DMS79 (cell line): ENCODE results near the gene PCDHGB5.
"Not testable (repeated sequence)": the region's sequence is repeated elsewhere in the genome, so short reads cannot be mapped to it uniquely, and the experiment has no call there.

ENCODE experiments used
- DNase-seq: peaks from one replicate; lab custom pipeline; 2025; lab: John Stamatoyannopoulos, UW

The PCDHGB5 gene

DNA sequence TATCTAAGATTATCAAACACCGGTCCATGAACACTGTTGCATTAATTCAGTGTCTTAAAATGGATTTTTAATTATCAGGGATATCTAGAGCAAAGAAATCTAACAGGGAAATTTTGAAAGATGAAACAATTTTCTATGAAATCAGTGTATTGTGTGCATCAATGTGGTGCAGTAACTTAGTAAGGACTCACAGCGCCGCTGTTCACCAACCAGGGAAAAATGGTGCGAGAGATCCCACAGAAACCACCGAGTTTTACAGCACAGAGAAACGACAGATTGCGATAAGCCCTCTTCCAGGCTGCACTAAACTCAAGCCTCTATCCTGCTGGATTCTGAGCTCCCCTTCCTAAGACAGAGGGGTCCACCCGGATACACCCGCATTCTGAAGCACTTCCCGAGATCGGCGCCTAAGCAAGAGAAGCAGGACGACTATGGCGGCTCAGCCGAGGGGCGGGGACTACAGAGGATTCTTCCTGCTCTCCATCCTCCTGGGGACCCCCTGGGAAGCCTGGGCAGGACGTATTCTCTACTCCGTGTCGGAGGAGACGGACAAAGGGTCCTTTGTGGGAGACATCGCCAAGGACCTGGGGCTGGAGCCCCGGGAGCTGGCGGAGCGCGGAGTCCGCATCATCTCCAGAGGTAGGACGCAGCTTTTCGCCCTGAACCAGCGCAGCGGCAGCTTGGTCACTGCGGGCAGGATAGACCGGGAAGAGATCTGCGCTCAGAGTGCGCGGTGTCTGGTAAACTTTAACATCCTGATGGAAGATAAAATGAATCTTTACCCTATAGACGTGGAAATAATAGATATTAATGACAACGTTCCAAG, 15.1 kb upstream of the PCDHGB5 start, which contains the start of gene PCDHGA7:
Gene PCDHGA7 (plus strand): TSS at position 274 of the 826 bp plus-strand sequence. CDS start 158 bp downstream, at position 432.
- DNase-seq: no peak

GRCh38 chr5:141383345-141383744, 14.4 kb upstream of the PCDHGB5 start:
- no peak for DNase-seq

- no peak for DNase-seq
Measured at GRCh38 chr5:141384471-141385267, 13.1 kb upstream of the PCDHGB5 start.

- DNase-seq: not testable (repeated sequence)
Measured at GRCh38 chr5:141387557-141388311, 10.0 kb upstream of the PCDHGB5 start, which contains the start of gene PCDHGB4. TSS of gene PCDHGB4 (plus strand) at chr5:141387698. CDS start at chr5:141387885, 187 bp downstream.

GRCh38 chr5:141388661-141389060, 9.1 kb upstream of the PCDHGB5 start:
- DNase-seq: no peak

- DNase-seq: no peak
Measured at GRCh38 chr5:141389153-141390042, 8.3 kb upstream of the PCDHGB5 start.

DNA sequence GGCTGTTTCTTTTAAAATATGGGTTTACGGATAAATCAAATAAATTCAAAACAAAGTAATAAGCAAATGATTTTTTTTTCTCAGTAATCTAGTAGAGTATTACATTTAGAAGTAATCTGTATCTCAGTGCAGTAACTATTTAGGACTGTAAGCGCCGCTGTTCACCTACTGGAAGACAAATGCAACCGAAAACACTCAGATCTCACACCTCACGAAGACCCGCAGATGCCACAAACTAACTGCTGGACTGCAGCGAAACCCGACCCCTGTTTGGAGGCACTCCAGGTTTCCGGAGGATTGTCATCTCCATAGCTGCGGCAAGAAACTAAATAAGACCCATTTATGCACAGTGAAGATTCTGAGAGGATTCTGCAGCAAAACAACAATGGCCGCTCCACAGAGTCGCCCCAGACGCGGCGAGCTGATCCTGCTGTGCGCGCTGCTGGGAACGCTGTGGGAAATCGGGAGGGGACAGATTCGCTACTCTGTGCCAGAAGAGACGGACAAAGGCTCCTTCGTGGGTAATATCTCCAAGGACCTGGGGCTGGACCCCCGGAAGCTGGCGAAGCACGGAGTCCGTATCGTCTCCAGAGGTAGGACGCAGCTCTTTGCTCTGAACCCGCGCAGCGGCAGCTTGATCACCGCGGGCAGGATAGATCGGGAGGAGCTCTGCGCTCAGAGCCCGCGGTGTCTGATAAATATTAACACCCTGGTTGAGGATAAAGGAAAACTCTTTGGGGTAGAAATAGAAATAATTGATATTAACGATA, 5.1 kb upstream of the PCDHGB5 start, which contains the start of gene PCDHGA8:
Gene PCDHGA8 (plus strand): TSS at position 205 of the 770 bp plus-strand sequence. CDS start 181 bp downstream, at position 386.
- DNase-seq: no peak

DNA sequence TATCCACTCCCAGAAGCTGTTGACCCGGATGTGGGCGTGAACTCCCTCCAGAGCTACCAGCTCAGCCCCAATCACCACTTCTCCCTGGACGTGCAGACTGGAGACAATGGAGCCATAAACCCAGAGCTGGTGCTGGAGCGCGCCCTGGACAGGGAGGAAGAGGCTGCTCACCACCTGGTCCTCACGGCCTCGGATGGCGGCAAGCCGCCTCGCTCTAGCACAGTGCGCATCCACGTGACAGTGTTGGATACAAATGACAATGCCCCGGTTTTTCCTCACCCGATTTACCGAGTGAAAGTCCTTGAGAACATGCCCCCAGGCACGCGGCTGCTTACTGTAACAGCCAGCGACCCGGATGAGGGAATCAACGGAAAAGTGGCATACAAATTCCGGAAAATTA, 4.5 kb upstream of the PCDHGB5 start:
- no peak for DNase-seq

GRCh38 chr5:141394401-141395187, 3.2 kb upstream of the PCDHGB5 start:
- DNase-seq: not testable (repeated sequence)

DNA sequence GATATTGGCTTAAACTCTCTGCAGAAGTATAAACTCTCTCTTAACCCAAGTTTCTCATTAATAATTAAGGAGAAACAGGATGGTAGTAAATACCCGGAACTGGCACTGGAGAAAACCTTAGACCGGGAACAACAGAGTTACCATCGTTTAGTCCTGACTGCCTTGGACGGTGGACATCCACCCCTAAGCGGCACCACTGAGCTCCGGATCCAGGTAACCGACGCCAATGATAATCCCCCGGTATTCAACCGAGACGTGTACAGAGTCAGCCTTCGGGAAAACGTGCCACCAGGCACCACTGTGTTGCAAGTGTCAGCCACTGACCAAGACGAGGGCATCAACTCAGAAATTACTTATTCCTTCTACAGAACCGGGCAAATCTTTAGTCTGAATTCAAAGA, 861 bp downstream of the PCDHGB5 start:
- no peak for DNase-seq

GRCh38 chr5:141399555-141400258, 2.0 kb downstream of the PCDHGB5 start:
- DNase-seq: no peak

GRCh38 chr5:141402553-141403243, 5.0 kb downstream of the PCDHGB5 start, which contains the start of gene PCDHGA9:
TSS of gene PCDHGA9 (plus strand) at chr5:141402778. CDS start at chr5:141402953, 175 bp downstream.
- DNase-seq: no peak

- no peak for DNase-seq
Measured at GRCh38 chr5:141403387-141403786, 5.6 kb downstream of the PCDHGB5 start.

- not testable (repeated sequence) for DNase-seq
Measured at GRCh38 chr5:141407790-141408505, 10.2 kb downstream of the PCDHGB5 start, which contains the start of gene PCDHGB6. TSS of gene PCDHGB6 (plus strand) at chr5:141408021. CDS start at chr5:141408203, 182 bp downstream.

- DNase-seq: no peak
Measured at GRCh38 chr5:141409598-141410306, 12.0 kb downstream of the PCDHGB5 start.

- no peak for DNase-seq
Measured at GRCh38 chr5:141411575-141411974, 13.8 kb downstream of the PCDHGB5 start.
